Activated B cell treated with CpG ODN at 0.5 μM for 24 hours (primary cell): ENCODE results near the gene DUSP22. TPM values are rescaled to one million over a fixed set of nuclear protein-coding genes. Genes with fewer than 3 reads are reported as not detected.

ENCODE experiments used
- ATAC-seq: fragments of 200-7000 bp; cut with Tn5 transposase; one replicate; pipeline ENCODE4 v1.10.0; 2021; ENCODE audit warnings: low read depth, mild to moderate bottlenecking, moderate library complexity
- CTCF ChIA-PET: fragments of 350-600 bp; sonication (Branson Sonifier 250); formaldehyde crosslinking; loops from one replicate; lab custom pipeline; 2021; ENCODE audit warnings: antibody characterized with exemption; lab: Charles Lee
- POLR2A ChIA-PET: fragments of 350-600 bp; sonication (Branson Sonifier 250); formaldehyde crosslinking; loops from one replicate; lab custom pipeline; 2021; ENCODE audit warnings: antibody characterized with exemption; lab: Charles Lee
- DNase-seq: peaks from one replicate; pipeline ENCODE4 v3.0.0; 2022
- H3K27ac Mint-ChIP-seq: one replicate; pipeline ENCODE4 v1.8.0; 2020; ENCODE audit warnings: mixed read lengths
- H3K27me3 Mint-ChIP-seq: one replicate; pipeline ENCODE4 v1.8.0; 2021; ENCODE audit warnings: mixed read lengths
- H3K36me3 Mint-ChIP-seq: one replicate; pipeline ENCODE4 v1.8.0; 2021; ENCODE audit warnings: low read depth, mixed read lengths
- H3K4me1 Mint-ChIP-seq: one replicate; pipeline ENCODE4 v1.8.0; 2021; ENCODE audit warnings: mixed read lengths
- H3K4me3 Mint-ChIP-seq: one replicate; pipeline ENCODE4 v1.8.0; 2020; ENCODE audit warnings: mild to moderate bottlenecking, mixed read lengths
- H3K9me3 Mint-ChIP-seq: one replicate; pipeline ENCODE4 v1.8.0; 2020; ENCODE audit warnings: mixed read lengths
- intact Hi-C: fragments of 100-400 bp; cut with micrococcal nuclease; formaldehyde crosslinking; loops from one replicate; pipeline ENCODE4 v1.15.1; 2024
- total RNA-seq: library from RNA; stranded (reverse); gene quantifications from 2 replicates; pipeline ENCODE4 v1.2.3, GENCODE V29; 2022
- TF ChIP-seq, protein P1 (sequence below): fragments of 200-600 bp; IDR thresholded peaks from one replicate; pipeline ENCODE4 v1.8.0; 2022; ENCODE audit warnings: antibody characterized with exemption, mild to moderate bottlenecking

DUSP22 gene
- total RNA-seq, 1 donor from 2014 or later: 153 TPM

DNA sequence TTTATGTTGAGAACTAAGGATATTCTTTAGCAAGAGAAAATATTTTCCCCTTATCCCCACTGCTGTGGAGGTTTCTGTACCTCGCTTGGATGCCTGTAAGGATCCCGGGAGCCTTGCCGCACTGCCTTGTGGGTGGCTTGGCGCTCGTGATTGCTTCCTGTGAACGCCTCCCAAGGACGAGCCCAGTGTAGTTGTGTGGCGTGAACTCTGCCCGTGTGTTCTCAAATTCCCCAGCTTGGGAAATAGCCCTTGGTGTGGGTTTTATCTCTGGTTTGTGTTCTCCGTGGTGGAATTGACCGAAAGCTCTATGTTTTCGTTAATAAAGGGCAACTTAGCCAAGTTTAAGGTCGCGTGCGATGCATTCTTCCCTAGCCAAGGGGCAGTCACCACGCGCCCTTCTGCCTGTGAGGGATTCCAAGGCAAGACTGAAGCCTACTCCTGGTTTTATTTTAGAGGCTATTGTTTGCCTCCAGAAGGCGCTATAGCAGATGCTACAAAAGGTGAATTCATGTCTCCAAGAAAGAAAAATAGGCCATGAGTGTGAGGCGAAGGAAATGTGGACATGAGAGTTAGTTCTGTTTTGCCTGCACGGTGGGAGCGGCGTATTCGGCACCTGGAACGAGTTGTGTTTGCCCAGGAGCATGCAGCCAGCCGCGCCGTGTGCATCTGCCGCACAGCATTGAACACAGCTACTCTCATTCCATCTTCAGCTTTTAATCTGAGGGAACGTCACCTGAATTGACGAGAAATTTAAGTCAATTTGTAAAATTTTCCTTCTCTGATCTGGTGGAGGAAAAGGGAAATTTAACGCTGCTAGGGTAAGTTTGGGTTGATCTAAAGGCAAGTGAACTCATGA, 59.0 kb downstream of the DUSP22 start:
- Mint-ChIP-seq H3K4me1 (peaks cover 60% of the 10 kb centered on the region), H3K4me3 (no peak overlapping the region), H3K27ac (no peak overlapping the region), H3K27me3 (no peaks in the 10 kb centered on the region), H3K36me3 (peaks cover 65% of the 10 kb centered on the region), H3K9me3 (no peaks in the 10 kb centered on the region)
- intact Hi-C loops: no loop called here
- no peak for DNase-seq
- TF ChIP-seq, protein P1, sequence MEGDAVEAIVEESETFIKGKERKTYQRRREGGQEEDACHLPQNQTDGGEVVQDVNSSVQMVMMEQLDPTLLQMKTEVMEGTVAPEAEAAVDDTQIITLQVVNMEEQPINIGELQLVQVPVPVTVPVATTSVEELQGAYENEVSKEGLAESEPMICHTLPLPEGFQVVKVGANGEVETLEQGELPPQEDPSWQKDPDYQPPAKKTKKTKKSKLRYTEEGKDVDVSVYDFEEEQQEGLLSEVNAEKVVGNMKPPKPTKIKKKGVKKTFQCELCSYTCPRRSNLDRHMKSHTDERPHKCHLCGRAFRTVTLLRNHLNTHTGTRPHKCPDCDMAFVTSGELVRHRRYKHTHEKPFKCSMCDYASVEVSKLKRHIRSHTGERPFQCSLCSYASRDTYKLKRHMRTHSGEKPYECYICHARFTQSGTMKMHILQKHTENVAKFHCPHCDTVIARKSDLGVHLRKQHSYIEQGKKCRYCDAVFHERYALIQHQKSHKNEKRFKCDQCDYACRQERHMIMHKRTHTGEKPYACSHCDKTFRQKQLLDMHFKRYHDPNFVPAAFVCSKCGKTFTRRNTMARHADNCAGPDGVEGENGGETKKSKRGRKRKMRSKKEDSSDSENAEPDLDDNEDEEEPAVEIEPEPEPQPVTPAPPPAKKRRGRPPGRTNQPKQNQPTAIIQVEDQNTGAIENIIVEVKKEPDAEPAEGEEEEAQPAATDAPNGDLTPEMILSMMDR: no peak
- POLR2A ChIA-PET: interaction anchor here (1.0 to 1.6 kb wide), 4 partner anchors 23 to 124 kb away, joined by 3 to 5 read pairs (median 3); no protein-coding TSS in a partner anchor
- CTCF ChIA-PET: interaction anchor here (1.4 to 1.5 kb wide), 2 partner anchors 11 kb away, joined by 3 read pairs; no protein-coding TSS in a partner anchor
- ATAC-seq: no peak

DNA sequence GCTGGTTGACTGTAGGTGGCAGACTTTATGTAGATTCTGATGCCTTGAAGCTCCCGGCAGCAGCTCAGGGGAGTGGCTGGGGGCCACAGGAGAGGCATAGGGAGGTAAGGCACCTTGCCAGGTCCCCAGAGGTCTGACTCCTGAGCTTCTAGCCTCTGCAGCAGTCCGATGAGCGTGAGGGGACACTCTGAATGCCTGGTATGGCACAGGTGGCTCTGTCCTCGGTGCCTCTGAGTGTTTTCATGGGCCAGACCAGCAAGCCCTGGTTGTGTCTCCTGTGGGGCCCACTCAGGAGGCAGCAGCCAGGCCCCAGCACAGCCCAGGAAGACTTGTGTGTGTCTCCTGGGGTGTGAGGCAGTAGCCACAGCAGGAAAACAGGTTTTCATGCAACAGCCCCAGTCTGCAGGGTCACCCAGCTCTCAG, 59.6 kb downstream of the DUSP22 start:
- no peak overlapping the region for H3K27ac Mint-ChIP-seq
- POLR2A ChIA-PET: interaction anchor here (1.0 to 1.3 kb wide), 3 partner anchors 13 to 124 kb away, joined by 3 to 6 read pairs (median 3); no protein-coding TSS in a partner anchor
- CTCF ChIA-PET: interaction anchor here (1.4 to 1.5 kb wide), 2 partner anchors 10 to 12 kb away, joined by 3 read pairs; no protein-coding TSS in a partner anchor

DNA sequence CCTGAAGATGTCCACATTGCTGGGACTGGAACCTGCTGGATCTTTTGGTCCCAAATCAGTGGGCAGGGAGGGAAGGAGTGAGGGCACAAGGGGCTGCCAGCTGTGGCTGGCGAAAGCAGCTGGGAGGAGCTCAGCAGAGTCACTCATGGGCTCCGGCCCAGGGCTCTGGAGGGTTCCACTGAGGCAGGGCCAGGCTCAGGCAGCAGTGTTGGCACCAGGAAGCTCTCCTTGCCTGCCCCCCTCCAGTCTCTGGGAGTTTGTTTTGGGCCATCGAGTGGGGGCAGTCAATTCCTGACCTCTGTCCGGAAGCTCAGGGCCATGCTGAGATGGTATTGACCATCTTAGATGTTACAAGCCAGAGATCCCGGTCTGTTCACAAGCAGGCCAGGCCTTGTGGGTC, 60.2 kb downstream of the DUSP22 start:
- peaks cover 60% of the 10 kb centered on the region for H3K4me1 Mint-ChIP-seq
- H3K27me3 Mint-ChIP-seq: no peaks in the 10 kb centered on the region
- ChIA-PET POLR2A (interaction anchor here (1.0 to 1.3 kb wide), 3 partner anchors 12 to 125 kb away, joined by 3 to 6 read pairs (median 3); no protein-coding TSS in a partner anchor), CTCF (no interaction called here)
- H3K36me3 Mint-ChIP-seq: peaks cover 54% of the 10 kb centered on the region
- H3K9me3 Mint-ChIP-seq: no peaks in the 10 kb centered on the region
- TF ChIP-seq, protein P1: no peak
- DNase-seq (no peak), ATAC-seq (no peak)
- no peak overlapping the region for H3K4me3 Mint-ChIP-seq
- intact Hi-C loops: no loop called here
- no peak overlapping the region for H3K27ac Mint-ChIP-seq

More for the DNA sequence above, 59.6 kb downstream of the DUSP22 start:
- H3K27me3 Mint-ChIP-seq: no peaks in the 10 kb centered on the region
- DNase-seq (no peak), ATAC-seq (no peak)
- intact Hi-C loops: no loop called here
- H3K4me1 Mint-ChIP-seq: peaks cover 60% of the 10 kb centered on the region
- H3K36me3 Mint-ChIP-seq: peaks cover 60% of the 10 kb centered on the region
- no peak overlapping the region for H3K4me3 Mint-ChIP-seq
- TF ChIP-seq, protein P1: no peak
- no peaks in the 10 kb centered on the region for H3K9me3 Mint-ChIP-seq

- H3K9me3 Mint-ChIP-seq: no peaks in the 10 kb centered on the region
- ATAC-seq (no peak), DNase-seq (no peak)
- no peak overlapping the region for H3K27ac Mint-ChIP-seq
- ChIA-PET CTCF (interaction anchor here (1.2 kb wide), 1 partner anchor 125 kb away, joined by 5 read pairs; no protein-coding TSS in a partner anchor), POLR2A (interaction anchor here (1.1 to 4.3 kb wide), 3 partner anchors 12 to 126 kb away, joined by 3 to 31 read pairs (median 6); partner anchors contain the start of gene IRF4)
- intact Hi-C loops: no loop called here
- no peaks in the 10 kb centered on the region for H3K27me3 Mint-ChIP-seq
- peaks cover 48% of the 10 kb centered on the region for H3K36me3 Mint-ChIP-seq
- TF ChIP-seq, protein P1: no peak
- H3K4me3 Mint-ChIP-seq: no peak overlapping the region
- peaks cover 60% of the 10 kb centered on the region for H3K4me1 Mint-ChIP-seq
These were observed 60.7 kb downstream of the DUSP22 start for GRCh38 chr6:352896-353470.
